ENCODE measurements around the gene GNAL. TPM values are rescaled to one million over a fixed set of nuclear protein-coding genes. Genes with fewer than 3 reads are reported as not detected.

Gene GNAL
- total RNA-seq, 6 donors from 2014 or later: 1.00 to 6.7 (median 3.5) TPM

- H3K36me3 ChIP-seq: peaks cover 0 to 13% (median 0%) of the 10 kb centered on the region in 4 donors
- ATAC-seq (ENCODE audit: low FRiP score in 2 of 2) (no peak), DNase-seq (peak in 1 of 2 donors; percentile 44)
- WGBS, 2 donors: 69 to 71% methylated on average over 10 of the region's 10 CpGs
- no peaks in the 10 kb centered on the region for H3K9me3 ChIP-seq
- H3K27ac ChIP-seq: no peak overlapping the region
- H3K4me3 ChIP-seq: no peak overlapping the region
- TF ChIP-seq POLR2A (IDR thresholded peaks at IDR 0.05) (no peak), CTCF (IDR thresholded peaks at IDR 0.05) (no peak), EP300 (IDR thresholded peaks at IDR 0.05) (no peak), POLR2AphosphoS5 (IDR thresholded peaks at IDR 0.05) (no peak)
- peaks cover 5 to 12% (median 8%) of the 10 kb centered on the region in 4 donors for H3K4me1 ChIP-seq
- no peaks in the 10 kb centered on the region for H3K27me3 ChIP-seq
These were observed 188.6 kb downstream of the GNAL start for GRCh38 chr18:11877497-11878135.

- Histone ChIP-seq H3K4me3 (no peak overlapping the region), H3K9me3 (no peaks in the 10 kb centered on the region), H3K4me1 (peaks cover 9 to 24% (median 21%) of the 10 kb centered on the region in 4 donors), H3K27ac (no peak overlapping the region), H3K36me3 (peaks cover 0 to 33% (median 14%) of the 10 kb centered on the region in 4 donors), H3K27me3 (no peaks in the 10 kb centered on the region)
- TF ChIP-seq POLR2AphosphoS5 (IDR thresholded peaks at IDR 0.05) (no peak), CTCF (IDR thresholded peaks at IDR 0.05) (no peak), EP300 (IDR thresholded peaks at IDR 0.05) (no peak), POLR2A (IDR thresholded peaks at IDR 0.05) (no peak)
- DNase-seq (peak in 1 of 2 donors; percentile 80), ATAC-seq (ENCODE audit: low FRiP score in 2 of 2) (no peak)
- WGBS, 2 donors: 96 to 97% methylated on average over 29 to 30 of the region's 30 CpGs
These were observed 191.7 kb downstream of the GNAL start for GRCh38 chr18:11880586-11881304.

GRCh38 chr18:11882636-11883035 lies 193.6 kb downstream of the GNAL start:
- H3K27me3 ChIP-seq: no peaks in the 10 kb centered on the region
- TF ChIP-seq POLR2A (IDR thresholded peaks at IDR 0.05) (no peak), POLR2AphosphoS5 (IDR thresholded peaks at IDR 0.05) (no peak), CTCF (IDR thresholded peaks at IDR 0.05) (no peak), EP300 (IDR thresholded peaks at IDR 0.05) (no peak)
- no peaks in the 10 kb centered on the region for H3K9me3 ChIP-seq
- 43 to 60% methylated on average over 4 of the region's 4 CpGs for WGBS, 2 donors
- peaks cover 3 to 52% (median 26%) of the 10 kb centered on the region in 4 donors for H3K36me3 ChIP-seq
- peaks cover 9 to 30% (median 21%) of the 10 kb centered on the region in 4 donors for H3K4me1 ChIP-seq
- no peak for DNase-seq
- H3K4me3 ChIP-seq: no peak overlapping the region
- ATAC-seq (ENCODE audit: low FRiP score in 2 of 2): no peak
- peak overlapping the region; percentile 48 to 71 (median 58) for H3K27ac ChIP-seq

GRCh38 chr18:11883153-11883552 lies 194.1 kb downstream of the GNAL start:
- no peaks in the 10 kb centered on the region for H3K27me3 ChIP-seq
- 36 to 50% methylated on average over 1 of the region's 1 CpG for WGBS, 2 donors
- H3K36me3 ChIP-seq: peaks cover 3 to 57% (median 26%) of the 10 kb centered on the region in 4 donors
- no peak for TF ChIP-seq CTCF (IDR thresholded peaks at IDR 0.05)
- no peak for TF ChIP-seq POLR2A (IDR thresholded peaks at IDR 0.05)
- TF ChIP-seq POLR2AphosphoS5 (IDR thresholded peaks at IDR 0.05): no peak
- TF ChIP-seq EP300 (IDR thresholded peaks at IDR 0.05): no peak
- peaks cover 9 to 30% (median 21%) of the 10 kb centered on the region in 4 donors for H3K4me1 ChIP-seq
- H3K4me3 ChIP-seq: no peak overlapping the region
- H3K9me3 ChIP-seq: no peaks in the 10 kb centered on the region
- H3K27ac ChIP-seq: peak overlapping the region; percentile 48 to 71 (median 58)
- DNase-seq (no peak), ATAC-seq (ENCODE audit: low FRiP score in 2 of 2) (peak in 1 of 2 donors; percentile 64)
